ENCODE data around the gene WNT11.

WNT11 gene

GRCh38 chr11:76184551-76184993, 21.7 kb downstream of the WNT11 start:
- peak; percentile 46 for DNase-seq (ENCODE audit: insufficient read length, low spot score)
- FAIRE-seq, result peak; percentile 69

- DNase-seq (ENCODE audit: insufficient read length, low spot score), result no peak
- no peak for FAIRE-seq
These were observed 24.9 kb downstream of the WNT11 start for GRCh38 chr11:76181371-76181770.

GRCh38 chr11:76179147-76179546, 27.2 kb downstream of the WNT11 start:
- DNase-seq (ENCODE audit: insufficient read length, low spot score) (no peak), FAIRE-seq (no peak)

GRCh38 chr11:76177250-76177686, 29.0 kb downstream of the WNT11 start:
- FAIRE-seq (no peak), DNase-seq (ENCODE audit: insufficient read length, low spot score) (no peak)

GRCh38 chr11:76176463-76176862, 29.8 kb downstream of the WNT11 start:
- no peak for FAIRE-seq
- DNase-seq (ENCODE audit: insufficient read length, low spot score), result no peak

GRCh38 chr11:76175783-76176182, 30.5 kb downstream of the WNT11 start:
- FAIRE-seq, result no peak
- no peak for DNase-seq (ENCODE audit: insufficient read length, low spot score)

GRCh38 chr11:76174330-76174729, 32.0 kb downstream of the WNT11 start:
- DNase-seq (ENCODE audit: insufficient read length, low spot score), result no peak
- FAIRE-seq, result peak; percentile 62

- DNase-seq (ENCODE audit: insufficient read length, low spot score) (no peak), FAIRE-seq (no peak)
These were observed 32.6 kb downstream of the WNT11 start for GRCh38 chr11:76173663-76174062.

GRCh38 chr11:76172583-76172982, 33.7 kb downstream of the WNT11 start:
- DNase-seq (ENCODE audit: insufficient read length, low spot score) (no peak), FAIRE-seq (no peak)

- FAIRE-seq (no peak), DNase-seq (ENCODE audit: insufficient read length, low spot score) (no peak)
These were observed 35.8 kb downstream of the WNT11 start for GRCh38 chr11:76170468-76170867.

- DNase-seq (ENCODE audit: insufficient read length, low spot score), result no peak
- FAIRE-seq, result no peak
These were observed 36.8 kb downstream of the WNT11 start for GRCh38 chr11:76169473-76169896.

GRCh38 chr11:76167590-76167989, 38.7 kb downstream of the WNT11 start:
- DNase-seq (ENCODE audit: insufficient read length, low spot score), result no peak
- no peak for FAIRE-seq

GRCh38 chr11:76166314-76166713, 40.0 kb downstream of the WNT11 start:
- FAIRE-seq (no peak), DNase-seq (ENCODE audit: insufficient read length, low spot score) (no peak)

- DNase-seq (ENCODE audit: insufficient read length, low spot score), result no peak
- FAIRE-seq, result peak; percentile 75
These were observed 41.2 kb downstream of the WNT11 start for GRCh38 chr11:76164861-76165751.

- no peak for DNase-seq (ENCODE audit: insufficient read length, low spot score)
- peak; percentile 26 for FAIRE-seq
These were observed 42.2 kb downstream of the WNT11 start for GRCh38 chr11:76164081-76164480.

- peak; percentile 13 for FAIRE-seq
These were observed 42.9 kb downstream of the WNT11 start for GRCh38 chr11:76163289-76163880.

GRCh38 chr11:76162336-76163288, 43.7 kb downstream of the WNT11 start:
- FAIRE-seq, result no peak
- DNase-seq (ENCODE audit: insufficient read length, low spot score), result no peak

More at GRCh38 chr11:76163289-76163880, 42.9 kb downstream of the WNT11 start:
- no peak for DNase-seq (ENCODE audit: insufficient read length, low spot score)

GRCh38 chr11:76161261-76161961, 44.9 kb downstream of the WNT11 start:
- DNase-seq (ENCODE audit: insufficient read length, low spot score) (no peak), FAIRE-seq (no peak)

- DNase-seq (ENCODE audit: insufficient read length, low spot score) (no peak), FAIRE-seq (no peak)
These were observed 45.4 kb downstream of the WNT11 start for GRCh38 chr11:76160856-76161255.

GRCh38 chr11:76159983-76160661, 46.2 kb downstream of the WNT11 start:
- no peak for FAIRE-seq
- no peak for DNase-seq (ENCODE audit: insufficient read length, low spot score)

Measured in HTR-8/SVneo (cell line).